GM18907 (cell line): ENCODE measurements around the gene GPATCH8.
"Not testable (repeated sequence)": the region's sequence is repeated elsewhere in the genome, so short reads cannot be mapped to it uniquely, and the experiment has no call there.

Experiments
- ATAC-seq: cut with Tn5 transposase; IDR thresholded peaks from one replicate; pipeline ENCODE4 v1.9.1; 2021; ENCODE audit warnings: mild to moderate bottlenecking, moderate library complexity; ENCODE audit not compliant: unreplicated experiment

The GPATCH8 gene

DNA sequence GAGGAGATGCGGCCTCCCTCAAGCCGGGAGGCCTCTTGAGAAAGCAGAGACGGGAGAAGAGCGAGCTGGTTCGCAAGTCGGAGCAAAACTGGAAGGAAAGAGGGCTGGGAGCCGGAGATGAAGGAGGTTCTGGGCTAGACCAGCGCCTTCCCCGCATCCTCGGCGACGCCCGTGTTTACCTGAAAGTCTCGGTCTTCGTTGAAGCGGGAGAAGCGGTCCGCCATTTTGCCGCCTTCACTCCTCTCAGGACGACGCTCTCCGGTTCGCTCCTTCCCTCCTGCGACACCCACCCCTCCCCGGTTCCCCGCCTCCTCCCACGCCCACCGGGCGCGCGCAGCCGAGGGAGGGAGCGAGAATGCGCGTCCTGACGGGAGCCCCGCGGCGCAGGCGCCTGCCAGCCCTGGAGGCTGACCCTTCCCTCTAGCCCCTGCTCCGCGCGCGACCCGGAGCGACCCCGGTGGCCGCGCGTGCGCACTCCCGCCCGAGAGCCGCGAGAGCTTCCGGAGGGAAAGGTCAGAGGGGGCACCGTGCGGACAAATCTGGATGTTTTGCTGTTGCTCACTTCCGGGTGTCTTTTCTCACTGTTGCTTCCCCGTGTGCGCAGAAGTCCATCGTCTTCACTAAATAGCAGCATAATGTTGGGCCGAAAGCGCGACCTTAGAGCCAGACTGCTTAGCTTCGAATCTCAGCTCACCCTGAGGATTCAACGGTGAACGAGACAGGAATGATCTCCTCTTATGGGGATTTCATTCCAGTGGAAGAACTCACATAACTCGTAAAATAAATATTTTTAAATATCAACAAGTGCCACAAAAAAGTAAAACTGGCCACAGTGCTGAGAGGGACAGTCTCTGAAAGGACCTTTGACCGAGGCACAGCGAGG lies at the start of gene GPATCH8:
Gene GPATCH8, minus strand, starts transcription at position 260 of the 883 bp plus-strand sequence. Its CDS starts 36 bp downstream, at position 224.
- ATAC-seq: peak; percentile 85

DNA sequence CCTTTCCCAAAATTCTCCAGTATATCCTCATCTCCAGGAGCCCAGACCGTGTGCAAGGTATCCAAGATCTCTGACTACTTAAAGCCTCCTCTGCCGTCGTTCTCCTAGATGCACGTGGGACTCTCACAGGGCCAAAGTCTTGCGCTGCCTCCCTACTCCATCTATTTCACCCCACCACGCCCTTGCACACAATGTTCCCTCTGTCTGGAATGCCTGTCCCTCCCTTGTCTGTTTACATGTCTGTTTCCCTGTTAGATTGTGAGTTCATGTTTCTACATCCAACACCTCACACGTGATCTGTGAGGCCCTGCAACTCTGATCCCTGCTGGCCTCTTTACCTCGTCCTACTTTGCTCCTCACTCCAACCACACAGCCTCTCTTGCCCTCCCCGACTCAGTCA lies 49.2 kb upstream of the GPATCH8 start:
- ATAC-seq: no peak

DNA sequence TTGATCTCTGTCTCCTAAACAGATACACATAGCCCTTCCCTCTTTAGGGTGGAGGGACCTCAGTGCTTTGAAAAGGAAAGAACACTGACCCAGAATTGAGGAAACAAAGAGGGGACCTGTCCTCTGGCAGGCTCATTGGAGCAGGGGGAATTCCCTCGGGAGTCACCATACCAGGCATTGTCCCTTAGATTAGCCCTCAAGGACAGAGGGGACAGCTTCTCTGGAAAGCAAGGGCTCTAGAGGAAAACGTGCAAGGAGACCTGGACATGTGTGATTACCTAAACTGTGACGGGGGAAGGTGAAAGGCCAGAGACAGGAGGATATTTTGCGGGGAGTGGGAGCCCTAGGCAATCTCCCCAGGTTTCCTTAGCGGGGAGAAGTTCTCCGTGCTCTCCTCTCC lies 46.5 kb upstream of the GPATCH8 start:
- ATAC-seq: no peak

DNA sequence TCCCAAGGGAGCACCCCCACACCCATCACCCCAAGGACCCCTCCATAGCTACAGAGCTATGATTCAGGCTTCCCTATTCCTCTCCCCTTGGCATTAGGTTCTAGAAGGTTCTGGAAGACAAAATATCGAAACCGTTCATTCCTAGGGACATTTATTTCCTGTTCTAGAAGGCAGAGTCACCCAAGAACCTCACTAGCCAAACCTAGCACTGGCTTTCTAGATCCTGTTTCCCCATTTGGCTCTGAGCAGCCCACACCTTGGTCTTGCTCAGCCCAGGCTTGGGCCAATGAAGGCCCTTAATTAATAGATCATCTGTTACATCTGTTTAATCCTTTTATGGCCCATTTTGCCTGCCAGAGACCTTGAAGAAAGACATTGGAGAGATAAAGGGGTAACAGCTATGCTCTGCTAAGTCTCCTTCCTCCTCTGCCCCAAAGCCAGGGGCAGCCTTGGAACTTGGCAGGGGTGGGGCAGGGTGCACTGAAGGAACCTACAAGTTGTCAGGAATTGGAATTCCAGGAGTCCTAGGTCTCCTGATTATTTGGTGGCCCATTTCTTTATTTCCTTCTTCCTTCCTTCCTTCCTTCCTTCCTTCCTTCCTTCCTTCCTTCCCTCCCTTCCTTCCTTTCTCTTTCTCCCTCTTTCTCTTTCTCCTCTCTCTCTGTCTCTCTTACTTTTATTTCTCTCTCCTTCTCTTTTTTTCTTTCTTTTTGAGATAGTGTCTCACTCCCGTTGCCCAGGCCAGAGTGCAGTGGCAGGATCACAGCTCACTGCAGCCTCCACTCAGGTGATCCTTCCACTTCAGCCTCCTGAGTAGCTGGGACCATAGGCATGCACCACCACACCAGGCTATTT lies 45.4 kb upstream of the GPATCH8 start:
- ATAC-seq: no peak

DNA sequence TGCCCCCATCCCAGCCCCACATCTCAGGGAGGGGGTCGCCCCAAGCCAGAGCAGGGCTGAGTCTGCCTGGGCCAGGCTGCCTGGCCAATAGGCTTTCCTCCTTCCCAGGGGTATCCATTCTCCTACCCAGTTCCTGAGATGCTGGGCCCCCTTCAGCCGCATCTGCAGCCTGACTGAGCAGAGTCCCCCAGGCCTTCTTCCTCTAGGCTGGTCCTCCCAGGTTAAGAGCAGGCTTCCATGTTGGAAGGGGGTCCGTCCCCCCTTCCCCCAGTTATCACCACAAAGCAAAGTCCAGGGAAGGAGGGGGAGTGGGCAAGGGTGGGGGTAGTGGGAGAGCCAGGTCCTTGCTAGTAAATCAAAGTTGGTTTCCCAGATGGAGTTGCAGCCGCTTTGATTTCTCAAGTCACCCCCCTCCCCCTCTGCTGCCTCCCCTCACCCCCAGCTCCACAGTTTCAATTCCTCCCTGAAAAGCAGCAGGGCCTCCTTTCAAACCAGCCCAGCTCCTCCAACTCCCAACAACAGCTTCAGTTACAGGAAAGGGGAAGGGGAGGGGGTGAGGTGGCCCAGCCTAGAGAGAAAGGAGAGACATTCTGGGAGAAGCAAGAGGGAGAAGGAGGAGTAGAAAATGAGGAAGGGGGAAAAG lies 44.5 kb upstream of the GPATCH8 start:
- ATAC-seq: no peak

DNA sequence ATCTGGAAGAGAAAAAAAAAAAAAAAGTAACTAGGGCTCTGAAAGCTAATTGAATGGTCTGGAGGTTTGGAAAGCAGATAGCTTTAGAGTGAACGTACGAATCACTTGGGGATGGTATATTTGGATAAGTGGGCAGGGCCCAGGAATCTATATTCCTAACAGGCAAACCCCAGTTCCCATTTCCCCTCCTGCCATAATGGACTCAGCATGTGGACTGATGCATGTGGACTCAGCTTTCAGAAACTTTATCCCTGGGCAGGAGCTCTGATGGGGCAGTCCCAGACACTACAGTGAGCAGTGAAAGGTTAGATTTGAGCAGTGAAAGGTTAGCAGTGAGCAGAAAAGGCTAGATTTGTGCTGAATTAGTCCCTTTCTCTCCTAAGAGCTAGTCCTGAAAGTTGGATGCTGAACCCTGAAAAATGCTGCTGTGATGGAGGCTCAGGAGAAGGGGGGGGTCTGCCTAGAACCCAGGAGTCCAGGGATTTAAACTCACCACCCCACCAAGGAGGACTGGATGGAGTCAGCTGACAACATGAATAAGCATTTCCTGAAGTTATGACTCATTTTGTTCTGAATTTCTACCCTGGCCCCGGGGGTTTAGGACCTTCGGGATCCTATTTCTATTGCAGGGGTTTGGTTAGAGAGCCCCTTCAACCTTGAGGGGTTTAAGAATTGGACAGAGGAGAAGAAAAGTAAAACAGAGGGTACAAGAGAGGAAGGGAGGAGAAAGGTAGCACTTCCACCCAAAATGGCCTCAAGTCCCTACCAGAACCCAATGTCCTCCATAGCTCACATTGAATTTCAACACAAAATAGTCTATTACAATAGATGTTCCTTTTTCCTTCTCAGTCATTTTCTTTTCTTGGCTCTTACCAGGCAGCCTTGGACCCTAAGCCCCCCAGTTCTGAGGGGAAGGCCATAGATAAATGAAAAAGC lies 43.7 kb upstream of the GPATCH8 start:
- ATAC-seq: no peak

DNA sequence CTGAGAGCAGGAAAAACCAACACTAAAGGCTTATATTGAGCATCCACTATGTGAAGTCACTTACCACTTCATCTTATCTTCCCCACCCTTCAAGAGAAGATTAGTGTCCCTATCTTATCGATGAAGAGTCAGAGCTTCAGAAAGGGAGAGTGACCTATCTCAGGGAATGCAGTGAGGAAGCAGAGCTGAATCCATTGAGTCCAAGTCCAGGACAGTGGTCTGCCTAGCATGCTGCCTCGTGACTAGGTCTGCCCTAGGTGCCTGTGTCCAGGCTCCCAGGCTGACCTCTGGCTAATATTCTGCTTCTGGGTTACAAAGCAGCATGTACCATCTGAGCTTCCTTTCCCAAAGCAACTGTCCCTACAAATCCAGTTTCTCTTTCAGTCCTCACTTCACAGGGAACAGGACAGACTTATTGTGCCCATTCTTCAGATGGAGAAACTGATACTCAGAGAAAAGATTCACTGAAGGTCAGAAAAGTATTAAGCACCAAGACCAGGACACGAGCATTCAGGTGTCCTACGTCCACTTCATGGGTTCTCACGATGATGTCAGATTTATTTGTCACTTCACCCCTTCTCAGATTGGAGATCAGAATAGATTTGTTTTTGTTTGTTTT lies 40.8 kb upstream of the GPATCH8 start:
- ATAC-seq: no peak

DNA sequence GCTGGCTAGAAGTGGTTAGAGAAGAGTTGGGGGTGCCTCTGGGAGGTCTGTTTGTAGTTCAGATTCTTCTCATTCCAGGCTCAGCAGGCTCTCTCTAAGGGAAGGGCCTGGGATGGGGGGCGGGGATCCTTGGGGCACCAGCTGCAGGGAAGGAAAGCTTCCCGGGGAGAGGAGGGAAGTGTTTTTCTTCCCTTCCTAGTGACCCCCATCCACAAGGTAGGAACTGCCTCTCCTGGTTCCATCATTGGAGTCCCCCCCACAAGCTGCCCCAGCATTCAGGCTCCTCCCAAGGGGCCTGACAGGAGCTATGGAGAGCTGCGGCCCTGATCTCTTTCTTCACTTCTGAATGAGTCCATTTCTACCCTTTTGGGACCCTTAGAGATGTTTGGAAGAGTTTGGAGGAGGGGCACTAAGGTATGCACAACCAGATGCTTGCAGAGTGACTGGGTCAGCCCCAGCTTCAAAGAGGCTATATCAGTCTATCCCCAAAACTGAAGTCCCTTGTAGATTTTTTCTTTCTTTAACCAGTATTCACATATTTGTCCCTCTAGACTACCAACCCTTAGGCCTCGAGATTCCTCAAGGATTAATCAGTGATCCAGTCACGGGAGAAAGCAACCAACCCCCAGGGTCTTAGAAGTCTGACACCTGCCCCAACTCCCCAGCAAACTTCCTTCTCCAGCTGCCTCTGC lies 40.2 kb upstream of the GPATCH8 start:
- no peak for ATAC-seq

DNA sequence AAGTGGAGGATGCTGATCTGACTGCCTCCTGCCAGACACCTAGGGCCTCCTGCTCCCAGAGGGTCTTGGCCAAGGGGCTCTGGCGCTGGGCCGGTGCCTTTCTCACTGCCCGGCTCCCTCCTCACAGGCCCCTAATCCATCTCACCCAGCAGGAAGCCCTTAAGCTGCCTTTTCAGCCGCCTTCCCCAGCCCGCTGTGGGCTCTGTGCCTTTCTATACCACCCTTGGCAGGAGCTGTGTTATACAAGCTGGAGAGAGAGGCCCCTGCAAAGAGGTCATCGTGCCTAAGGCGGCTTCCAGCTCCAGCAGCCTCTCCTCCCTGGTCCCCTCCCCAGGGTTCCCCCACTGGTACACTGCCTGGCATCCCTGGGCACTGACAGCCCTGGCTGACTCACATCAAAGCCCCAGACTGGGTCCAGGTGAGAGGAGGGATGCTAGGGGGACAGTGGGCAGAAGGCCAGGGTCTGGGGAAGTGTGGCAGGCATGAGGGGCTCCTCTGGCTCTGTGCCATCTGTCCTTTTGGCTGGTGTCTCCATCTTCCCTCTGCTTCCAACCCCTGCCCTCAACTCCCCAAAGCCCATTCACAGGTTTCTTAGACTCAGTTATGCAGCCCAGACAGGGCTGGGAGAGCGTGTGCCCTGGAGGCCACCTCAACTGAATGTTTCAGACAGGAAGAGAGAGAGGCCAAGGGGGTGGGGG lies 38.8 kb upstream of the GPATCH8 start:
- ATAC-seq: no peak

DNA sequence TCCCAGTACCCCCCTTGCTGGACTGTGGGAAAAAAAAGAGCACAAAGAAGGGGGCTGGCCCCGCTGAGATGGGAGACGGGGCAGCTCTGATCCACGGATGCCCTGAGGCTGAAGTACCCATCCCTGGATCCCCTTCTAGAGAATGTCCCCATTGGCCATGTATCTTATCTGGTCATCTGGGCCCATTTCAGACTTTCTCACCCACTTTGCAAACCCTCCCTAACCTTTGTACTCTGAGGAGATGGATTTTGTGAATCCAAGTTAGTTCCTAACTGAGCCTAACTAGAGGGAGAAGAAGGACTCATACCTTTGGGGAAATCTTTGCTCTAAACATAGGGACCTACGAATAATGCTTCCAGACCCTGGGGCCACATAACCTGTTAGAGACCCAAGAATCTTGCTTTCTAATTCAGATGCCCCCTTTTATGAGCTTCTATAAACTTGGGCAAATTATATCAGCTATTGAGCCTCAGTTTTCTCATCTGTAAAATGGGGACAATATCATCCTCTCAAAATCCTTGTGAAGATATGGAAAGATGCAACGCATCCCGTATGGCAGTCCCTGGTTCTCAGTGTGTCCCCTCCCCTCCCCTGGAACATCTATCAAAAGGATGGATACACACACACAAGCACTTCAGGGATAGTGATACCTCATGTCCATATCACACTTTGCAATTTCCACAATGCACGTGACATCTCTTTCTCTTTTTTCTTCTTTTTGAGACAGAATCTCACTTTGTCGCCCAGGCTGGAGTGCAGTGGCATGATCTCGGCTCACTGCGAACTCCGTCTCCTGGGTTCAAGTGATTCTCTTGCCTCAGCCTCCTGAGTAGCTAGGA lies 37.3 kb upstream of the GPATCH8 start:
- no peak for ATAC-seq

DNA sequence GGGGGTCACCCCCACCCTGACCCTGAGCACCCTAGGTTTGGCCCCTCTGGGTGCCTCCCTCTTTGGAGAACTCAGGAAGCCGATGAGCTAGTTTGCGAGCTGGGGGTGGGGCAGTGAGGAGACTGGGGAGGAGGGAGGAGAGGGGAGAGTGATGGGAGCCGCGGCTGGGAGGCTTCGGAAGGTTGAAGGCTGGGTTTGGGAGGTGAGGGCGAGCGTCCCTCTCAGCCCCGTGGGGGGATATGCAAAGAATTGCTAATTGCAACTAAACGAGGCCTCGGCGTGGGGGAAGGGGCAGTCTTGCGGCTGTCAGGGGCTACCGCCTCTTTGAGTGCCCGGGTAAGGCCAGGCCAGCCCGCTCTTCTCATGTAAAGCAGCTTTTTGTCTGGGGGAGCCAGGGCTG lies 36.5 kb upstream of the GPATCH8 start:
- ATAC-seq: no peak

DNA sequence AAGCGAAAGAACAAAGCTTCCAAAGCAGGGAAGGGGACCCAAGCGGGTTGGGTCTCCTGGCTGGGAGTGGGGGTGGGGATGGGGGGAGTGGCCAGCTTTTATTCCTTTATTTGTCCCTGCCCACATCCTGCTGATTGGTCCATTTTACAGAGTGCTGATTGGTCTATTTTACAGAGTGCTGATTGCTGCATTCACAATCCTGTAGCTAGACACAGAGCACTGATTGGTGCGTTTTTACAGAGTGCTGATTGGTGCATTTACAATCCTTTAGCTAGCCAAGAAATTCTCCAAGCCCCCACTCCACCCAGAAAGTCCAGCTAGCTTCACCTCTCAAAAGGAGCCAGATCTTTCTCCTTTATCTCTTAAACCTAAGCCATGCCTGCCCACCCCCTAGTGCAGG lies 34.7 kb upstream of the GPATCH8 start:
- ATAC-seq: not testable (repeated sequence)

DNA sequence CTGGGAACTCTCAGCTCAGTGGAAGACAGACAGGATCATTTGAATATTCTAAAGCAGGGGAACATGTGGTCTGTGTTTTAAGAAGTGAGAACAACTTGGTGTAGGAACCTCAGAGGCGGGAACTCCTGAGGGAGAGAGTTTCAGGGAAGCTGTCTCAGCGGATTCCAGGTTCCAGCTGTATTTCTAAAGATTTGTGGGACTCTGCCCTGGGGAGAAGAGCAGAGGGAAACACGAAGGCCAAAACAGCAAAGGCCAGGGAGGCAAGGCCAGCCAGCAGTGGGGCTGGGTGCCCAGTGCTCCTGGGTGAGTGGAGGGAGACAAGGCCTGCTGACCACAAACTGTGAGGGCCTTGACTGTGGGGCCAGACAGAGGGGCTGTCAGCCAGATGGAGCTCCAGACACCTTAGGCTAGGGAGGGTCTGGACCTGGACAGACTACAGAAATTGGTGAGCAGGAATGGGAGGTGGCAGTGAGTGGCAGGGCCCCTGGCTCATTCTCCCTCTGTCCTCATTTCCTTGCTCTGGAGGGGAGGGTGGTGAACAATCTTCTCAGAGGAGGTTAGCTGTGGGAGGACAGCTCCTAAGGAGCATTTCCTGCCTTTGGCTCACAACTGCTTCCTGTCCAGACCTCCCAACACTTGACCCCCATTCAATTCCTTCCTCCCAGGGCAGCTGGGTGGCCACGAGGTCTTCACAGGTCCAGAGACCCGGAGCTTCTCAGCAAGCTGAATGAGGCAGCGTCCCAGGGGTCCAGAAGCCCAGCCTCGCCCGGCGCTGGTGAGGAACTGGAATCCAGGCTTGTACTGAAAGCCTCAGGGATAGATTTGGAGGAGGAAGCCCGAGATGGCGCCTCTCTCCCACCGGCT lies 33.1 kb upstream of the GPATCH8 start:
- no peak for ATAC-seq

DNA sequence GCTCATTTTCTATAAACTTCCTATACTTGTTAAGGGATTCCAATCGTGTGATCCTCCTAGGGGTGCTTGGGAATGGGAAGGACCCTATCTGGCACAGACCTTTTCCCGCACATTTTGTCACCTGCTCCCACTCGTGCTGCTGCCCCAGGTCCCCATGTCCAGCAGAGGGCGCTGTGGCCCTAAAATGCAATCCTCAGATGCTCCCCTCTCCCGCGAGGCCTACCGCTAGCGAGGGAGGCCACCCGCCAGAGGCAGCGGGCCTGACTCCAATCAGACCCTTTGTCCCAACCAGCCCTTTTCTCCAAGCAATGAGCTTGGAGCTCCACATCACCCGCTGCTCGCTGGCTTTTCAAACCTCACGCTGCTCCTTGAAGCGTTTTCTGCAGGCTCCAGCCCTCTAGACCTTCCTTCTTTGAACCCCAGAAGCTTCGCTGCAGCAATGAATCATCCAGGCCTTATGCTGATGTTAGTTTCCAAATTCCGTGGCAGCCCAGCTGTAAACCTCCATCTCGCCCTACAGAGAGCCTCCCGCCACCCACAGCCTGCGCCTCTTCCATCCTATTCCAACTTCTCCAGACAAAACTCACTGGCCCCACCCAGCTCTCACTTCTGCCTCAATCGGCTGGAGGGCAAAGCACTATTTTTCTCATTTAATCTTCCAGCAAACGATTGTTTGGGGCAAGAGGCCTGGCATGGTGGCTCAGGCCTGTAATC lies 30.5 kb upstream of the GPATCH8 start:
- no peak for ATAC-seq

DNA sequence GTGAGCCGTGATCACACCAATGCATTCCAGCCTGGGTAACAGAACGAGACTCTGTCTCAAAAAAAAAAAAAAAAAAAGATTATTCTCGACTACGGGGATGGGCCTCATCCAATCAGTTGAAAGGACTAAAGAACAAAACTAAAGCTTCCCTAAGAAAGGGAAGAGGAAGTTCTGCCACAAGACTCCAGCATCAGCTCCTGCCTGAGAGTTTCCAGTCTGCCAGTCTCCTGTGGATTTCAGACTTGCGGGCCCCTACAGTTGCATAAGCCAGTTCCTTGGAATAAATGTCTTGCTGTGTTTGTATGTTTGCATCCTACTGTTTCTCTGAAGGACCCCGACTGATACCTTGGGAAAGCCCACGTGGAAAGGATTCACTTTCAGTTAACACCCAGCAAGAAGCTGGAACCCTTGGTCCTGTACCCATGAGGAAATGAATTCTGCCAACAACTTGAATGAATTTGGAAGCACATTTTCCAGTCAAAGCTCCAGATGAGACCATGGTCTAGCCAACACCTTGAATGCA lies 27.8 kb upstream of the GPATCH8 start:
- ATAC-seq: no peak

DNA sequence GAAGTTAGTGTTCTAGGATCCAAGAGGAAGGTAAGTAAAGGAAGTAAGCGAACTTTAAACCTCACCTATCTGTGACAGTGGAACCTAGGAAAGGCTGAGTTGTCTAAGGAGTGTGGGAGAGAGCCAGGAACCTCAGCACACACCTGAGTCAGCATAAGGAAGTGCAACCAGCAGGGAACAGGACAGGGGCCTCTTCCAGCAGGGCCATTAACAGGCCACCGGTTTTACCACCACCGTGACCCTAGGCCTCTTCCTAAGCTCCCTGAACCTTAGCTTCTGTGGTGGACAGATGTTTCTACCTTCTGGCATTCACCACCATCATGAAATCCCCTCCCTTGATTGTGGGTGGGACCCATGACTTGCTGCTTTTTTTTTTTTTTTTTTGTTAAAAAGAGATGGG lies 26.7 kb upstream of the GPATCH8 start:
- no peak for ATAC-seq
